CD14-positive monocyte (primary cell): ENCODE measurements around the gene PRCD. TPM values are rescaled to one million over a fixed set of nuclear protein-coding genes. Genes with fewer than 3 reads are reported as not detected.

Source experiments
- DNase-seq, 3 donors: peaks; one replicate each; pipeline ENCODE4 v3.0.0-alpha.2; 2011 to 2022
- H2AFZ ChIP-seq: 2 replicates; pipeline ENCODE4 v1.6.0; 2012; ENCODE audit warnings: mild to moderate bottlenecking, low read depth, low read length, inconsistent platforms; ENCODE audit not compliant: insufficient read depth, poor library complexity, severe bottlenecking
- H3K27ac ChIP-seq, 2 donors: 1 replicate in 1 of 2; 2 replicates in 1 of 2; pipeline ENCODE4 v1.5.1; 2012 to 2013; ENCODE audit warnings: low read length in 2 of 2, control low read depth in 1 of 2, inconsistent platforms in 1 of 2, low read depth in 1 of 2, mild to moderate bottlenecking in 1 of 2
- H3K27me3 ChIP-seq, 2 donors: one replicate each; pipeline versions ENCODE4 v1.6.0 to v1.6.1; 2011 to 2013; ENCODE audit warnings: low read length in 2 of 2; ENCODE audit not compliant: control insufficient read depth in 2 of 2, insufficient read depth in 2 of 2
- H3K36me3 ChIP-seq, 2 donors: replicated peaks in 1 of 2; 1 replicate in 1 of 2; 2 replicates in 1 of 2; pipeline versions ENCODE4 v1.5.1 to v1.6.1; 2012 to 2013; ENCODE audit warnings: low read length in 2 of 2, control low read depth in 1 of 2, inconsistent platforms in 1 of 2, mild to moderate bottlenecking in 1 of 2; ENCODE audit not compliant: insufficient read depth in 2 of 2, control insufficient read depth in 1 of 2
- H3K4me1 ChIP-seq, 2 donors: 1 replicate in 1 of 2; 2 replicates in 1 of 2; pipeline versions ENCODE4 v1.5.1 to v1.6.1; 2012 to 2013; ENCODE audit warnings: low read length in 2 of 2, control low read depth in 1 of 2, inconsistent platforms in 1 of 2, mild to moderate bottlenecking in 1 of 2, moderate library complexity in 1 of 2; ENCODE audit not compliant: insufficient read depth in 2 of 2, control insufficient read depth in 1 of 2
- H3K4me2 ChIP-seq: replicated peaks from 2 replicates; pipeline ENCODE3; 2012; ENCODE audit warnings: low read length, moderate library complexity, mild to moderate bottlenecking; ENCODE audit not compliant: poor library complexity, severe bottlenecking; ENCODE audit errors: extremely low read depth
- H3K4me3 ChIP-seq, 3 experiments: fragments of 200-600 bp in 1 of 3; sonication (generic) in 1 of 3; replicated peaks in 1 of 3; 1 replicate in 2 of 3; 2 replicates in 1 of 3; pipeline ENCODE4 v1.5.1; 2011 to 2013; ENCODE audit warnings: low read length in 3 of 3, mild to moderate bottlenecking in 3 of 3, control low read depth in 2 of 3, low read depth in 2 of 3, inconsistent platforms in 1 of 3, moderate library complexity in 1 of 3
- H3K79me2 ChIP-seq: 2 replicates; pipeline ENCODE4 v1.6.0; 2012; ENCODE audit warnings: mild to moderate bottlenecking, control low read depth, inconsistent platforms, low read length, moderate library complexity; ENCODE audit not compliant: insufficient read depth
- H3K9ac ChIP-seq: 2 replicates; pipeline ENCODE4 v1.6.0; 2017; ENCODE audit warnings: low read length, mild to moderate bottlenecking; ENCODE audit not compliant: insufficient read depth, poor library complexity, severe bottlenecking
- H3K9me3 ChIP-seq, 2 donors: replicated peaks in 1 of 2; 1 replicate in 1 of 2; 2 replicates in 1 of 2; pipeline versions ENCODE4 v1.5.1 to v1.6.1; 2012 to 2013; ENCODE audit warnings: low read length in 2 of 2, control low read depth in 1 of 2; ENCODE audit not compliant: control insufficient read depth in 1 of 2, insufficient read depth in 1 of 2
- H4K20me1 ChIP-seq: 2 replicates; pipeline ENCODE4 v1.6.0; 2012; ENCODE audit warnings: mild to moderate bottlenecking, low read length, control low read depth, moderate library complexity; ENCODE audit not compliant: insufficient read depth
- H3K27ac Mint-ChIP-seq, 7 donors: one replicate each; pipeline ENCODE4 v1.8.0; 2020; ENCODE audit warnings: mild to moderate bottlenecking in 7 of 7, mixed read lengths in 7 of 7, moderate library complexity in 6 of 7, inconsistent platforms in 2 of 7
- H3K27me3 Mint-ChIP-seq, 3 donors: one replicate each; pipeline ENCODE4 v1.8.0; 2021 to 2022; ENCODE audit warnings: low read depth in 3 of 3, mild to moderate bottlenecking in 3 of 3, mixed read lengths in 3 of 3, moderate library complexity in 3 of 3, inconsistent platforms in 1 of 3
- H3K36me3 Mint-ChIP-seq, 2 donors: one replicate each; pipeline ENCODE4 v1.8.0; 2020; ENCODE audit warnings: mixed read lengths in 2 of 2, inconsistent platforms in 1 of 2, mild to moderate bottlenecking in 1 of 2
- H3K4me1 Mint-ChIP-seq: one replicate; pipeline ENCODE4 v1.8.0; 2020; ENCODE audit warnings: mild to moderate bottlenecking, mixed read lengths
- H3K4me3 Mint-ChIP-seq, 2 donors: one replicate each; pipeline ENCODE4 v1.8.0; 2020; ENCODE audit warnings: mild to moderate bottlenecking in 2 of 2, mixed read lengths in 2 of 2, moderate library complexity in 1 of 2
- H3K9me3 Mint-ChIP-seq, 7 donors: one replicate each; pipeline ENCODE4 v1.8.0; 2020 to 2022; ENCODE audit warnings: mixed read lengths in 7 of 7, mild to moderate bottlenecking in 6 of 7, moderate library complexity in 6 of 7, inconsistent platforms in 2 of 7
- CTCF ChIP-seq: fragments of 200-600 bp; IDR thresholded peaks from one replicate; pipeline ENCODE4 v1.8.0; 2022; ENCODE audit warnings: antibody characterized with exemption, mild to moderate bottlenecking
- WGBS: methylation state at CpG from one replicate; pipeline ENCODE4 v1.1.5; 2013; ENCODE audit warnings: missing lambda C conversion rate; ENCODE audit not compliant: insufficient coverage; 5-methylcytosine and 5-hydroxymethylcytosine counted together
- intact Hi-C, 2 donors: fragments of 100-400 bp; cut with micrococcal nuclease; formaldehyde crosslinking; loops; one replicate each; pipeline versions ENCODE4 v1.15.0 to v1.15.1; 2023
- polyA plus RNA-seq, 3 donors: library from polyadenylated mRNA; depleted of rRNA in 1 of 3; unstranded in 2 of 3; stranded (reverse) in 1 of 3; fragments of 300-500 nt in 2 of 3; fragments of >200 nt in 1 of 3; fragmentation: Illumina TruSeq in 2 of 3; gene quantifications; 1 replicate in 2 of 3; 2 replicates in 1 of 3; pipeline ENCODE4 v1.2.3, GENCODE V29; 2012 to 2021

The PRCD gene
- polyA plus RNA-seq, 3 donors, result not detected

- Mint-ChIP-seq H3K36me3 (peaks cover 14 to 33% of the 10 kb centered on the region in 2 donors), H3K27me3 (peaks cover 10 to 25% (median 17%) of the 10 kb centered on the region in 3 donors), H3K9me3 (peaks cover 2 to 13% (median 6%) of the 10 kb centered on the region in 7 donors), H3K4me1 (peaks cover 27% of the 10 kb centered on the region), H3K27ac (no peak overlapping the region), H3K4me3 (no peak overlapping the region)
- intact Hi-C loops, result no loop called here
- no peak overlapping the region for H3K27ac ChIP-seq
- H3K4me3 ChIP-seq, result no peak overlapping the region
- WGBS, result no CpG with 5 or more reads among the region's 7 CpGs
- no peaks in the 10 kb centered on the region for H3K9me3 ChIP-seq
- H3K36me3 ChIP-seq, result peaks cover 6 to 12% of the 10 kb centered on the region in 2 donors
- H4K20me1 ChIP-seq, result peaks cover 28% of the 10 kb centered on the region
- TF ChIP-seq CTCF, result no peak
- H3K4me1 ChIP-seq, result peaks cover 21 to 28% of the 10 kb centered on the region in 2 donors
- H3K4me2 ChIP-seq, result no peak overlapping the region
- peaks cover 0 to 7% of the 10 kb centered on the region in 2 donors for H3K27me3 ChIP-seq
- H2AFZ ChIP-seq, result no peak overlapping the region
- H3K79me2 ChIP-seq, result no peaks in the 10 kb centered on the region
- DNase-seq, result no peak
- no peak overlapping the region for H3K9ac ChIP-seq
Measured at GRCh38 chr17:76570457-76570856, 30.6 kb downstream of the PRCD start.

DNA sequence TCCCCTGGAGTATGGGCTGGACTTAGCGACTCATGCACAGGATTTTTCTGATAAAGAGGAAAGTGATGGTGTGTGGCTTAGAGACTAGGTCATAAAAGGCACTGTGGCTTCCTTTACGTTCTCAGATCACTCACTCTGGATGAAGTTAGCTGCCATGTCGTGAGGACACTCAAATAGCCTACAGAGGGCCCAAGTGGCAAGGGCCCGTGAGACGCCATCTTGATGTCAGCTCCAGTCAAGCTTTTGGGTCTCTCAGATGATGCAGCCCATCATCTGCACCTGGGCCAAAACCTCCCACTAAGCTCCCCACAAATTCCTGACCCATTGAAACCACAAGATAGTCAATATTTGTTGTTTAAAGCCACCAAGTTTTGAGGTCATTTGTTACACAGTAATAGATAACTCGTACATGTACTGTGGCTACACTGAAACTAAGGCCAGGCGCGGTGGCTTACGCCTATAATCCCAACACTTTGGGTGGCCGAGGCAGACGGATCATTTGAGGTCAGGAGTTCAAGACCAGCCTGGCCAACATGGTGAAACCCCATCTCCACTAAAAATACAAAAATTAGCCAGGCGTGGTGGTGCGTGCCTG, 31.1 kb downstream of the PRCD start:
- peaks cover 23% of the 10 kb centered on the region for H4K20me1 ChIP-seq
- H3K36me3 ChIP-seq, result peaks cover under 1 to 7% of the 10 kb centered on the region in 2 donors
- no peak overlapping the region for H2AFZ ChIP-seq
- peaks cover 0 to 7% of the 10 kb centered on the region in 2 donors for H3K27me3 ChIP-seq
- 99% methylated on average over 11 of the region's 13 CpGs for WGBS
- peaks cover 21 to 28% of the 10 kb centered on the region in 2 donors for H3K4me1 ChIP-seq
- no peaks in the 10 kb centered on the region for H3K9me3 ChIP-seq
- no peaks in the 10 kb centered on the region for H3K79me2 ChIP-seq
- H3K9me3 Mint-ChIP-seq, result peaks cover 2 to 13% (median 6%) of the 10 kb centered on the region in 7 donors
- no peak overlapping the region for H3K4me2 ChIP-seq
- no peak overlapping the region for H3K27ac ChIP-seq
- peak overlapping the region in 1 of 7 donors; percentile 56 for H3K27ac Mint-ChIP-seq
- H3K27me3 Mint-ChIP-seq, result peaks cover 10 to 25% (median 17%) of the 10 kb centered on the region in 3 donors
- no peak overlapping the region for H3K4me3 ChIP-seq
- H3K4me1 Mint-ChIP-seq, result peaks cover 28% of the 10 kb centered on the region
- H3K9ac ChIP-seq, result no peak overlapping the region
- no peak overlapping the region for H3K4me3 Mint-ChIP-seq
- peaks cover 8 to 28% of the 10 kb centered on the region in 2 donors for H3K36me3 Mint-ChIP-seq
- TF ChIP-seq CTCF, result no peak
- no peak for DNase-seq
- intact Hi-C loops, result no loop called here
